Neuron (in vitro differentiated cells): ENCODE measurements around the gene ADAMTS14.

Experiments used
- H2AFZ ChIP-seq: one replicate; pipeline ENCODE4 v1.6.1; 2013; ENCODE audit warnings: low read depth, mild to moderate bottlenecking, inconsistent platforms, low read length, moderate library complexity
- H3K27me3 ChIP-seq: one replicate; pipeline ENCODE4 v1.6.1; 2013; ENCODE audit warnings: low read length; ENCODE audit not compliant: insufficient read depth
- H3K36me3 ChIP-seq: one replicate; pipeline ENCODE4 v1.6.1; 2013; ENCODE audit warnings: low read length; ENCODE audit not compliant: insufficient read depth
- H3K4me1 ChIP-seq: one replicate; pipeline ENCODE4 v1.6.1; 2013; ENCODE audit warnings: low read length; ENCODE audit not compliant: insufficient read depth
- H3K4me3 ChIP-seq: 2 replicates; pipeline ENCODE4 v1.5.1; 2013; ENCODE audit warnings: mild to moderate bottlenecking, low read length, moderate library complexity
- H3K9me3 ChIP-seq: one replicate; pipeline ENCODE4 v1.6.1; 2013; ENCODE audit warnings: low read length

The ADAMTS14 gene

DNA sequence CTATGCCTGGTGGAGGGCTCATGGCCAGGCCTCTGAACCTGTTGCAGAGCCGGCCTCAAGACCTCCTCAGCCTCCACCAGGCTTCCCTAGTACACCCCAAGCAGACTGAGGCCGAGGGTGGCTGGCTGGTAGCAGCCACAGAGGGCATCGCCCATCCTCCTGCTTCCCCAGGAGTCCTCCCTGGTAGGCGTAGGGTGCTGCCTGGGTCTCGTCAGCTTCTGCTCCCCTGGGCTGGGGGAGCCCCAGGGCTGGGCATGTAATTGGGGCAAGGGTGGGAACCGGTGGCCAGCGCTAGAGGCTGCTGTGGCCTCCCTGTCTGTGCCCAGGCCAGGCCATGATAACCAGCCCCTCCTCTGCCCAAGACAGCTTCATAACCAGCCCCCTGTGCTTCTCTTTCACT, 80.3 kb downstream of the ADAMTS14 start:
- H3K4me1 ChIP-seq: no peaks in the 10 kb centered on the region
- H2AFZ ChIP-seq: no peak overlapping the region
- H3K36me3 ChIP-seq: no peaks in the 10 kb centered on the region
- H3K4me3 ChIP-seq: no peak overlapping the region
- no peaks in the 10 kb centered on the region for H3K9me3 ChIP-seq
- peaks cover 2% of the 10 kb centered on the region for H3K27me3 ChIP-seq

DNA sequence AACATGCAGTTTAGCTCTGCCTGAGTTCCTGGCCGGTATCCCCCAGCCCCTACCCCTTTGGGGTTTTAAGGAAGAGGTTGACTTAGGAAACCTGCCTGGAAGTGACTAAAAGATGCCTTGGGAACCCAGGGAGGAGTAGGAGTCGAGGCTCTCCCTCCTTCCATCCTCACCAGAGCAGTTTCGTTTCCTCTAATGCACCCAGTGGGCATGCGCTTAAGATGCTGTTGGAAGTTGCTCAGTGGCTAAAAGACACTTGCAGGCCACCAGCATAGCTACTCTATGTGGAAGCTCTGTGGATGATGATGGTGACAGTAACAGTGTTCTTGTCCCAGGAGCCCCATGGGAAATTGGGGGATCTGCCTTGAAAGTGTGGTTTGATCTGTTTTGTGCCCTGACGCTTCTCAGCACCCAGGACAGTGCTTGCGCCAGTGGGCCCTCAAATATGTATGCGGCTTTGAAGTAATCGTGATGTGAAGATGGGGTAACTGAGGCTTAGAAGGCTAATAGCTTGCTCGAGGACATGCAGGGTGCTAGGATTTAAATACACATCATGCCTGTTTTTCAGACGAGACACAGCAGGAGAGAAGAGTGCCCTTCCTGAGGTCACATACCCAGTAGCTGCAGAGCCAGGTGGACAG, 80.8 kb downstream of the ADAMTS14 start:
- no peak overlapping the region for H3K4me3 ChIP-seq
- H3K4me1 ChIP-seq: no peaks in the 10 kb centered on the region
- peaks cover 2% of the 10 kb centered on the region for H3K27me3 ChIP-seq
- no peaks in the 10 kb centered on the region for H3K9me3 ChIP-seq
- H3K36me3 ChIP-seq: no peaks in the 10 kb centered on the region
- no peak overlapping the region for H2AFZ ChIP-seq

GRCh38 chr10:70753841-70754621, 81.7 kb downstream of the ADAMTS14 start:
- no peak overlapping the region for H3K4me3 ChIP-seq
- H3K9me3 ChIP-seq: no peaks in the 10 kb centered on the region
- H2AFZ ChIP-seq: no peak overlapping the region
- H3K4me1 ChIP-seq: no peaks in the 10 kb centered on the region
- H3K27me3 ChIP-seq: peaks cover 2% of the 10 kb centered on the region
- no peaks in the 10 kb centered on the region for H3K36me3 ChIP-seq

GRCh38 chr10:70756700-70757360, 84.5 kb downstream of the ADAMTS14 start:
- Histone ChIP-seq H2AFZ (no peak overlapping the region), H3K27me3 (peaks cover 2% of the 10 kb centered on the region), H3K36me3 (no peaks in the 10 kb centered on the region), H3K4me1 (peaks cover 14% of the 10 kb centered on the region), H3K9me3 (no peaks in the 10 kb centered on the region), H3K4me3 (no peak overlapping the region)

GRCh38 chr10:70757856-70758255, 85.5 kb downstream of the ADAMTS14 start:
- Histone ChIP-seq H3K4me3 (no peak overlapping the region), H3K9me3 (no peaks in the 10 kb centered on the region), H2AFZ (no peak overlapping the region), H3K4me1 (peaks cover 24% of the 10 kb centered on the region), H3K36me3 (no peaks in the 10 kb centered on the region), H3K27me3 (peaks cover 2% of the 10 kb centered on the region)

DNA sequence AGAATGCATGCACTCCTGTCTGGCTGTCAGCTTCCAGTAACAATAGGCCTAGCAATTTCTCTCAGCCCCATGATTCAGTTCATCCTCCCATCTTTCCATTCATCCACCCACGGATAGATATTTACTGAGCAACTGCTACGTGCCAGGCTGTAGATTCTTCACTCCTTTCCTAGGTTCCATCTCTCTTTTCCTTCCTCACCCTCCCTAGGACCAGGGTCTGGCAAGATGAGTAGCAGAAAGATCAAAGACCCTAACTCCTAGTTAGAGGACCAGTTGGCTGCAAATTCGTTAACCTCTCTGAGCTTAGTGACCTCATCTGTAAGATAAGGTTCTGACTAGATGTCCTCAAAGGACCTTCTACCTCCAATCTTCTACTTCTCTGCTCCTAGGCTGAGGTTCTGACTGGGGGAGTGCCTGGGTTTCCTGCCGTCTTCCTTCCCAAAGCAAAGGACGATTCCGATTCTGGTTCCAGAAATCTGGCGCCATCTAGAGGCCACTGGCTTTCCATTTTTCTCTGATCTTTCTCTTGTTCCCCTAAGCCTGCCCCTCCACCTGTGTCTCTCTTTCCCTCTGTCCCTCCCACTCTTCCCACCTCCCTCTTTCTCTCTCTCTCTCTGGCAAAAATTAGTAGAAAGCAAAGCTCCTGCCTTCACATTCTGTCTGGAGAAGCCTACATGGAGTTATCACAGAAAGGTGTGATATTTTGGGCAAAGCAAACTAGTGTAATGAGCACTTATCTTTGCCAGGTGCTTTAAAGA, 86.6 kb downstream of the ADAMTS14 start:
- Histone ChIP-seq H3K4me3 (no peak overlapping the region), H3K27me3 (no peaks in the 10 kb centered on the region), H3K9me3 (no peaks in the 10 kb centered on the region), H3K36me3 (no peaks in the 10 kb centered on the region), H2AFZ (no peak overlapping the region), H3K4me1 (peaks cover 35% of the 10 kb centered on the region)

DNA sequence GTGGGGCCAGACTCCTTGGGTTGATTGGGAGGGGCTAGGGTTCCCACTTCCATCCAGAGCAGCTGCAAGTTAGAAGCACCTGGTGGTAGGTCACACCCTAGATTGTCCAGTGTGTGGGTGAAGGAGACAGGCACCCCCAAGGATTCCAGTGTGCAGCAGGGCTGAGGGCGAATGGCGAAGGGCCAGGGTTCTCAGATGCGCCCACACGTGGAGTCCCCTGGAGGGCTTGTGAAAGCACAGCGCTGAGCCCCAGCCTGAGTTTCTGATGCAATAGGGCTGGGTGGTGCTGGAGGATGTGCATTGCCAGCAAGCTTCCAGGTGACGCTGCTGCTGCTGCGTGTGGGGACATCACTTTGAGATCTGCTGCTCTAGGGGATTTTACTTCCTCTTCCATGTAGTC, 87.5 kb downstream of the ADAMTS14 start:
- Histone ChIP-seq H3K4me1 (peaks cover 37% of the 10 kb centered on the region), H3K9me3 (no peaks in the 10 kb centered on the region), H2AFZ (no peak overlapping the region), H3K27me3 (no peaks in the 10 kb centered on the region), H3K4me3 (no peak overlapping the region), H3K36me3 (no peaks in the 10 kb centered on the region)

GRCh38 chr10:70760271-70760787, 88.0 kb downstream of the ADAMTS14 start:
- no peak overlapping the region for H3K4me3 ChIP-seq
- peaks cover 37% of the 10 kb centered on the region for H3K4me1 ChIP-seq
- no peaks in the 10 kb centered on the region for H3K9me3 ChIP-seq
- no peaks in the 10 kb centered on the region for H3K36me3 ChIP-seq
- no peaks in the 10 kb centered on the region for H3K27me3 ChIP-seq
- no peak overlapping the region for H2AFZ ChIP-seq

GRCh38 chr10:70761031-70761601, 88.8 kb downstream of the ADAMTS14 start:
- H2AFZ ChIP-seq: peak overlapping the region; percentile 44
- H3K4me1 ChIP-seq: peaks cover 37% of the 10 kb centered on the region
- H3K9me3 ChIP-seq: peaks cover under 1% of the 10 kb centered on the region
- H3K27me3 ChIP-seq: no peaks in the 10 kb centered on the region
- no peak overlapping the region for H3K4me3 ChIP-seq
- H3K36me3 ChIP-seq: no peaks in the 10 kb centered on the region

DNA sequence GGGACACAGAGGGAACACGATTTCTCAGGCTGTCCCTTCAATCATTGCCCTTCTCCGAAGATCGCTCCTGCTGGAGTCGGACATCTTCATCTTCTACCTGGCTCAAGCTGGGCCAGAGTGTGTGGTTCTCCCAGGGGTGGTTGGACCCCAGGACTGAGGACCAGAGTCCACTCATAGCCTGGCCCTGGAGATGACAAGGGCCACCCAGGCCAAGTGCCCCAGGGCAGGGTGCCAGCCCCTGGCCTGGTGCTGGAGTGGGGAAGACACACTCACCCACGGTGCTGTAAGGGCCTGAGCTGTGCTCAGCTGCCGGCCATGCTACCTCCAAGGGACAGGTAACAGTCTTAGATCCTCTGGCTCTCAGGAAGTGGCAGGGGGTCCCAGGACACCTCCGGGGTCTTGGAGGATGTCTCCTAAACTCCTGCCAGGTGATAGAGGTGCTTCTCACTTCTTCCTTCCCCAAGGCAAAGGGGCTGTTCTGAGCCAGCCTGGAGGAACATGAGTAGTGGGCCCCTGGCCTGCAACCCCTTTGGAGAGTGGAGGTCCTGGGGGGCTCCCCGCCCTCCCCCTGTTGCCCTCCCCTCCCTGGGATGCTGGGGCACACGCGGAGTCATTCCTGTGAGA, 89.5 kb downstream of the ADAMTS14 start:
- no peaks in the 10 kb centered on the region for H3K27me3 ChIP-seq
- peaks cover 37% of the 10 kb centered on the region for H3K4me1 ChIP-seq
- peak overlapping the region; percentile 44 for H2AFZ ChIP-seq
- peaks cover 3% of the 10 kb centered on the region for H3K9me3 ChIP-seq
- H3K4me3 ChIP-seq: no peak overlapping the region
- no peaks in the 10 kb centered on the region for H3K36me3 ChIP-seq

GRCh38 chr10:70762441-70763175, 90.3 kb downstream of the ADAMTS14 start:
- Histone ChIP-seq H3K36me3 (no peaks in the 10 kb centered on the region), H2AFZ (no peak overlapping the region), H3K4me1 (peaks cover 37% of the 10 kb centered on the region), H3K9me3 (peaks cover 3% of the 10 kb centered on the region), H3K4me3 (no peak overlapping the region), H3K27me3 (no peaks in the 10 kb centered on the region)

- H2AFZ ChIP-seq: no peak overlapping the region
- peaks cover 3% of the 10 kb centered on the region for H3K9me3 ChIP-seq
- no peaks in the 10 kb centered on the region for H3K36me3 ChIP-seq
- H3K27me3 ChIP-seq: no peaks in the 10 kb centered on the region
- H3K4me1 ChIP-seq: peaks cover 37% of the 10 kb centered on the region
- H3K4me3 ChIP-seq: no peak overlapping the region
Measured at GRCh38 chr10:70763567-70763966, 91.3 kb downstream of the ADAMTS14 start.
